NCI-H1694 (cell line): ENCODE data around the gene AGBL3.
"Not testable (repeated sequence)": the region's sequence is repeated elsewhere in the genome, so short reads cannot be mapped to it uniquely, and the experiment has no call there.

Experiments
- DNase-seq: peaks from one replicate; lab custom pipeline; 2025; lab: John Stamatoyannopoulos, UW

Gene AGBL3

DNA sequence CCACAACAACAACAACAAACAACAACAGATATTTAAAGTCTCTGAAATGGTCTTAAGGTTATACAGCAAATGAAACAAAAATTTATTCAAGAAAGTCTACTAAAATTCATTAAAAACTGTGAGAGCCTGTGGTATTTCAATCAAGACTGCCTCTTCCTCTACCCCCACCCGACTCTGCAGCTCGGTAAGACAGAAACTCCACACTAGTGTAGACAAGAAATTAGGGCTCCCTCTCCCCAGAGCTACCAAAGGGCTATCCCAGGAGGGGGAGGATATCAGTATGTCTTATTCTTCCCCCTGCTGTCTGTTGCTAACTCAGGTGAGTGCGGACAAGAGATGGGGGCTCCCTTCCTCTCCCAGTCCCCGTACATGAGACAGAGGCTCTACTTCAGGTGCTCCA, 90.6 kb downstream of the AGBL3 start:
- DNase-seq = no peak

DNA sequence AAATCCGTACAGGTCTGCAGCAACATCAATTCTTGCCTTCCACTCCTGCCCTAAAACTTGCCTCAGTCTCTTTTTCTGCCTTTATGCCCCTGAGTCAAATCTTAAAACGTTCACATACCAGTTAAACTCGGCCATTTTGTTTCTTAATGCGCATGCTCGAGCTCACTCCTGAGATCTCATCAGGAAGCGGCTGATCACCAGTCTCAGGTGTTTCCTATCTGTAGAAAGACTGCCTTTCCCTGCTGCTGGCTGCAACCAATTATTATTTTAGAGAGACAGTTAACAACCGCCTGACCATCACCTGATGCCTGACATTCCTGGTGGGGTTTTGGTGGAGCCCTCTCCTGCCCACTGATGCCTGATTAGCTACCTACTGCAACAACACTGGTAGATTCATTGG, 91.3 kb downstream of the AGBL3 start:
- no peak for DNase-seq

DNA sequence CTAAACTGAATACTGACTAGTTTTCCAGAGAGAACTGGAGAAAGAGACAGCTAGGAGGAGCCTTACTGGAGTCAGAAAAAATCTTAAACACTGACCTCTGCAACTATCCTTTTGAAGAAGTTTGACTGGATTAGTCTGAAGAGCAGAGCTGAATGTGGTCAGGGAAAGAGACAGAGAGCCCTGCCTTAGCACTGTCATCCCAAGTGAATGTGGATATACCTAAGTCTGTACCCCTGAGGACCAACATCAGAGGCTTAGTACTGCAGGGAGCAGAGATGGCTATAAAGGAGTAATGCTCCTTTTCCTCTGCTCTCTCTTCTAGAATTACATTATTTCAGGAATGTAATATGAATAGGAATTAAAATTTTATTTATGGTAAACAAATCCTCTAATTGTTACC, 91.7 kb downstream of the AGBL3 start:
- no peak for DNase-seq

GRCh38 chr7:135079068-135079467, 92.8 kb downstream of the AGBL3 start:
- DNase-seq = no peak

- no peak for DNase-seq
These were observed 96.7 kb downstream of the AGBL3 start for GRCh38 chr7:135083005-135083404.

GRCh38 chr7:135088566-135088965, 102.3 kb downstream of the AGBL3 start:
- no peak for DNase-seq

- DNase-seq = no peak
These were observed 105.4 kb downstream of the AGBL3 start for GRCh38 chr7:135091717-135092116.

DNA sequence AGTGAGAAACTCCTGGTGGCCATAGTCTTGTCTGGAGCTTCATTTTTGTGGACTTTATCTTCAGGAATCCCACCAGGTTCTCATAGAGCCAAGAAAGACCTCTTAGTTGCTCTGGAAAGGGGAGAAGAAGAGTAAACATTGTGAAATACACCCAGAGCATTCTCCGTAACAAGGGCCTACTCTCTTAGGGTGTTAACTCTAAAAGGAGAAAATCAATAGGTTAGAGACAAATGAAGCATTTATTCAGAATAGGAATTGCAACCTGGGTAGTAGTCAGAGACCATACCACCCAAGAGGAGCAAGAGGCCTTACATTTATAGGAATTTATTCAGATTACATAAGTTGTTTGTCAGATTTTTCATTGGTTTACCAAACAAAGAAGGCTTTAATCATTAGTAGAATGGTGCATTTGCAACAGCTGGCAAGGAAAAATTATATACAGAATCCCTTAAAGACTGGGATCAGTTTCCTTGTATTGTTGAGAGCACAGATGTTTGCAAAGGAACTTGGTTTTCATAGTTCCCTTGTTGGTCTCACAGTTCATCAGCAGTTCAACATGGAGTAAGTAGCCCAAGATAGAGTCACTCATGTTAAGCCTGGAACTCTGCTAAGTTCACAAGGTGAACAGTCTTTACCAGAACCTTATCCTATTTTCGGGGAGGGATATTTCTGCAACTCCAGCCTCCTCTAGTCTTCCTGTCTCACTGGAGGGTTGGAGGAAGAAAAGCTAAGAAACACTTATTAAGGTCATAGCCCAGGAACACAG, 108.3 kb downstream of the AGBL3 start:
- DNase-seq = no peak

- DNase-seq = no peak
These were observed 109.1 kb downstream of the AGBL3 start for GRCh38 chr7:135095450-135095849.

GRCh38 chr7:135098391-135098790, 112.1 kb downstream of the AGBL3 start:
- no peak for DNase-seq

- no peak for DNase-seq
These were observed 114.5 kb downstream of the AGBL3 start for GRCh38 chr7:135100856-135101255.

DNA sequence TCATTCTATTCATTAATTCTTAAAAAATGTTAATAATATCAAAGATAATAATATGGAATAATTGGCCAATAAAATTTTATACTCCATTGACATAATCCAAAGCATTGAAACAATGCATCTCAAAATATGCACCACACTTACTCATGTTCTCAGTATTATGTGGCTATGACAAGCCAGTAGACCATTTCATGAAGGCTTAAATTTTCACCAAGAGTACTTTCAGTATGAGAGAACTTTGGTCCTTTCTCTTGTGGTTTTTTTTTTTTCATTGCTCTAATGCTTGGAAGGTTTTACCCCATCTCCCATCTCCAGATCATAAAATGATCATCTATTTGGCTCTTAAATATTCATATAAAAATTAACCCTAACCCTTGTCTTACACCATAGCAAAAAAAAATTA, 116.1 kb downstream of the AGBL3 start:
- DNase-seq = no peak

DNA sequence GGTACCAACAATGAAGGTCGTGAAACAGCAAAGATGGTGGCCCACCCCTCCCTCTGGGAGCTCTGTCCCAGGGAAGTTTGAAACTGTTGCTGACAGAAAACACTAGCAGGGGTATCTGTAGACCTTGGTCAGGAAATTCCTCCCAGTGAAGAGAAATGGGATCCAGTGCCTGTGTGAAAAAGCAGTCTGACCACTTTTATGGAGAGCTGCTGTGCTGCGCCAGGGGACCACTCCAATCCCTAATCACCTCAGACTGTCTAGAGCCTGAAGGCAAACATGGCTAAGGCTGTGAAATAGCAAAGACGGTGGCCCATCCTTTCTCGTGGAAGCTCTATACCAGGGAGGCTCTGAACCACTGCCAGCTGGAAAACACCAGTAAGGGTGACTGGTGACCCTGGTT, 123.3 kb downstream of the AGBL3 start:
- no peak for DNase-seq

- DNase-seq = no peak
These were observed 123.7 kb downstream of the AGBL3 start for GRCh38 chr7:135109976-135110375.

GRCh38 chr7:135111379-135111778, 125.1 kb downstream of the AGBL3 start:
- DNase-seq = no peak

GRCh38 chr7:135114622-135115021, 128.3 kb downstream of the AGBL3 start:
- no peak for DNase-seq

DNA sequence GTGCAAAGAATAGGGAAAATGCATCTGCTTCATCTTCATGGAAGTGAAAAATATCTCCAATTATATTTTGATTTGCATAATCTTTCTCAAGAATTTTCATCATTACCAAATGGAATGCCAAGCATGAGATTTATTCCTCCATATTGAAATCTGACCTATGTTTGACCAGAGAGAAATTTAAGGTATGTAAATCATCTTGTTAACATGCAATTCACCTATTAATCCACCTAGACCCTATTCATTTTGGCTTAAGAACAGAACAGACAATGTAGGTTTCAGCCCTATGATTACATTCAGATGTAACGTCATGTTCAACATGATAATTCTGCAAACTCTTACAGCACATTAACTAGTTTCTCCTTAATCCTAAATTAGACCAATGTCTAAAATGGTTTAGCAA, 130.8 kb downstream of the AGBL3 start:
- no peak for DNase-seq

DNA sequence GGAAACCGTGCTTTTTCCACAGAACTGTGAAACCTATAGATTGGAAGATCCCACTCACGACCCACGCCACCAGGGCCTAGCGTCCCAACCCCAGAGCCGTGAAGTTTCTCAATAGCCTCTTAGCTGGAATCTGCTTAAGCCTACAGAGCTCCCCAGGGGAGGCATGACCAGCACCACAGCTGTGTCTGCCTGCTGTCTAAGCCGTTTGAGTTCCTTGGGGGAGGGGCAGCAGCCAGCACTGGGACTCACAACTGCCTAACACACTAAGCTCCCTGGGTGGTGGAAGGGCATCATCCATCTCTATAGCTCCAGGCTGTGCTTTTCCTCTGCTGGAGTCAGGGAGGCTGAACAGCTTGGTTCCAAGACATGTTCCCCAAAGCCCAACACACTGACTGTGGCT, 135.6 kb downstream of the AGBL3 start:
- DNase-seq = no peak

- DNase-seq = not testable (repeated sequence)
These were observed 138.3 kb downstream of the AGBL3 start for GRCh38 chr7:135124631-135125030.

- DNase-seq = no peak
These were observed 142.6 kb downstream of the AGBL3 start for GRCh38 chr7:135128931-135129330.

GRCh38 chr7:135129579-135129978, 143.3 kb downstream of the AGBL3 start:
- DNase-seq = no peak

DNA sequence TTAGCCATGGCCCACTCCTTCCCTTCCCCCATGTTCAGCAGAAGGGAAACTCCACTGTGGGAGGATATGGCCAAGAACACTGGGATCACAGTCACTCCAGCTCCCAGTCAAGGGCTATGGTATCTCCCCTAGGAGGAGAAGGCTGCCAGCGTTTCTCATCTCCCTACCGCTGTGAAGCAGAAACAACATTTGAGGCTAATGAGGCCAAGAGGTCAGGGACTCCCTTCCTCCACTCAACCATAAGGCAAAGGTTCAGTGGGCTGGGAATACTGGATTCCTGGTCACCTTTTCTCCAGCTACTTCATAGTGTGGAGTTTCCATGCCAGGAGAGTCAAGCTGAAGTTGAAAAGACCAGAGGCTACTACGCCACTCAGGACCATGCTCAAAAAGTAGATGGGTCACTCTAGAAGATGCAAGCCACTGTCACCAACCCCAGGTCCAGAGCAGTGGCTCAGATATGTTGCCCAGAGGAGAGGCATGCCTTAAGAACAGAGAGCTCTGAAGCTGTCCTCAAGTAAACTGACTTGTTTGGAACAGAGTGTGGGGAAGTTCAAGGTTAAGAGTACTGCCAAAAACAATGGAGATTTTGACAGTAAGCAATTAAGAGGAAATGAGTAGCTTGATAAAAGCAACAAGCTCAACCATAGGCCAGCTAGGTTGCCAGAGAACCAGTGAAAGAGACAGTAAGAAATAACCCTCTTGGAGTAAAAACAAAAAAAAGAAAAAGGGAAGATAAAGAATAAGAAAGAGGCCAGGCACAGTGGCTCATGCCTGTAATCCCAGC, 157.8 kb downstream of the AGBL3 start:
- no peak for DNase-seq

GRCh38 chr7:135147341-135147898, 161.1 kb downstream of the AGBL3 start:
- DNase-seq = no peak
